Gastrocnemius medialis (tissue), 4 donors: Measurements from ENCODE around the gene METRNL.

Experiments
- CTCF ChIP-seq, 5 experiments: fragments of 450-650 bp in 3 of 5; fragments of 200-600 bp in 2 of 5; sonication (generic) in 2 of 5; IDR thresholded peaks in 4 of 5; conservative IDR thresholded peaks in 1 of 5; 1 replicate in 4 of 5; 2 replicates in 1 of 5; pipeline ENCODE4 v1.5.1; 2016 to 2019; ENCODE audit warnings: antibody characterized with exemption in 5 of 5, mild to moderate bottlenecking in 3 of 5, moderate library complexity in 3 of 5
- POLR2A ChIP-seq, 2 donors: fragments of 450-650 bp; IDR thresholded peaks; one replicate each; pipeline ENCODE4 v1.6.1; 2017; ENCODE audit warnings: antibody characterized with exemption in 2 of 2, mild to moderate bottlenecking in 2 of 2, moderate library complexity in 2 of 2

DNA sequence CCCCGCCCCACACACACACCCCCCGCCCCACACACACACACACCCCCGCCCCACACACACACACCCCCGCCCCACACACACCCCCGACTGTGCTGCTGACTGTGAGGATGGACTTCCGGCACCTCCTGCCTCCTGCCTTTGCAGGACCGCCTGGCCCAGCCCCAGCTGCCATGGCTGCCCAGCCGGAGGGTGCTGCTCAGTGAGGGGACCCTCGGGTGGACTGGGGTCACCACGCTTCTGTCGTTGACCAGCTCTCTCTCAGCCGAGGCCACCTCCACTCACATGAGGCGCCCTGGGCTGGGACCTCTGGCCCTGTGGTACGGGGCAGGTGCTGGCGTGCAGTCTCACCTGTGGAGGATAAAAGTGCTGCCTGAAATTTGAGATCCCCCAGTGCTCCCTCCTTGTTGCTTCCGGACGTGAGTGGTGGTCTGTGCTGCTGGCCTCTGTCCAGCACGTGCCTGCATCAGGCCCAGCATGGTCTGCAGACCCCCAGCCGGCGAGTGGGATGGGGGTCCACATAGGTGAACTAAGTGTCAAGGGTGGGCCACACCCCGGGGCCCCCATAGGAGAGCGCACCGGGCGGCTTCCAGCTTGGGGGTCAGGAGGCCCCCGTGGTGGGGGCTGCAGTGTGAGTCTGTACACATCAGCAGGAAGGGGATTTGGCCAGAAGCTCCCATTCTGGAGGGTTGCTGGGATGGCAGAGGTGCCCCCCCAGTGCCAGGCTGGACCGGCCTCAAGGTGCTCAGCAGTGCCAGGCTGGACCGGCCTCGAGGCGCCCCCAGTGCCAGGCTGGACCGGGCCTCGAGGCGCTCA, 11.2 kb downstream of the METRNL start:
- TF ChIP-seq CTCF (IDR thresholded peaks at IDR 0.05 in 4 of 5, conservative IDR thresholded peaks at IDR 0.05 in 1 of 5) (no peak), POLR2A (IDR thresholded peaks at IDR 0.05) (no peak)
